ENCODE results near the gene CDKN1C.

Gene CDKN1C

GRCh38 chr11:2927121-2927800 is 41.7 kb upstream of the CDKN1C start:
- DNase-seq (ENCODE audit: low spot score) (peak; percentile 32), ATAC-seq (ENCODE audit: low read depth) (no peak)
- Histone ChIP-seq H3K4me3 (ENCODE audit: severe bottlenecking) (peak overlapping the region; percentile 78), H3K4me1 (ENCODE audit: insufficient read depth, poor library complexity, severe bottlenecking) (peaks cover 2% of the 10 kb centered on the region), H3K27ac (ENCODE audit: poor library complexity, severe bottlenecking) (peak overlapping the region; percentile 93), H3K27me3 (ENCODE audit: insufficient read depth, poor library complexity, severe bottlenecking) (no peaks in the 10 kb centered on the region), H3K36me3 (ENCODE audit: low read depth) (peaks cover 22% of the 10 kb centered on the region), H3K9me3 (ENCODE audit: severe bottlenecking) (no peaks in the 10 kb centered on the region)
- TF ChIP-seq CTCF (IDR thresholded peaks at IDR 0.05; ENCODE audit: poor library complexity, severe bottlenecking) = no peak

- Histone ChIP-seq H3K4me3 (ENCODE audit: severe bottlenecking) (no peak overlapping the region), H3K9me3 (ENCODE audit: severe bottlenecking) (no peaks in the 10 kb centered on the region), H3K36me3 (ENCODE audit: low read depth) (peaks cover 22% of the 10 kb centered on the region), H3K27ac (ENCODE audit: poor library complexity, severe bottlenecking) (peak overlapping the region; percentile 93), H3K27me3 (ENCODE audit: insufficient read depth, poor library complexity, severe bottlenecking) (no peaks in the 10 kb centered on the region), H3K4me1 (ENCODE audit: insufficient read depth, poor library complexity, severe bottlenecking) (peaks cover 2% of the 10 kb centered on the region)
- ATAC-seq (ENCODE audit: low read depth) (no peak), DNase-seq (ENCODE audit: low spot score) (no peak)
- TF ChIP-seq CTCF (IDR thresholded peaks at IDR 0.05; ENCODE audit: poor library complexity, severe bottlenecking) = no peak
Measured at GRCh38 chr11:2926611-2927051, 41.1 kb upstream of the CDKN1C start.

- Histone ChIP-seq H3K4me3 (ENCODE audit: severe bottlenecking) (no peak overlapping the region), H3K36me3 (ENCODE audit: low read depth) (peaks cover 22% of the 10 kb centered on the region), H3K27me3 (ENCODE audit: insufficient read depth, poor library complexity, severe bottlenecking) (no peaks in the 10 kb centered on the region), H3K4me1 (ENCODE audit: insufficient read depth, poor library complexity, severe bottlenecking) (peaks cover 2% of the 10 kb centered on the region), H3K27ac (ENCODE audit: poor library complexity, severe bottlenecking) (no peak overlapping the region), H3K9me3 (ENCODE audit: severe bottlenecking) (no peaks in the 10 kb centered on the region)
- DNase-seq (ENCODE audit: low spot score) (no peak), ATAC-seq (ENCODE audit: low read depth) (no peak)
- TF ChIP-seq CTCF (IDR thresholded peaks at IDR 0.05; ENCODE audit: poor library complexity, severe bottlenecking) = no peak
Measured at GRCh38 chr11:2924821-2925675, 39.5 kb upstream of the CDKN1C start.

- peaks cover 2% of the 10 kb centered on the region for H3K4me1 ChIP-seq (ENCODE audit: insufficient read depth, poor library complexity, severe bottlenecking)
- DNase-seq (ENCODE audit: low spot score) (no peak), ATAC-seq (ENCODE audit: low read depth) (peak; percentile 6; the same call in 2 of the 3 replicates)
- no peak overlapping the region for H3K4me3 ChIP-seq (ENCODE audit: severe bottlenecking)
- no peak overlapping the region for H3K27ac ChIP-seq (ENCODE audit: poor library complexity, severe bottlenecking)
- no peak for TF ChIP-seq CTCF (IDR thresholded peaks at IDR 0.05; ENCODE audit: poor library complexity, severe bottlenecking)
- no peaks in the 10 kb centered on the region for H3K27me3 ChIP-seq (ENCODE audit: insufficient read depth, poor library complexity, severe bottlenecking)
- H3K36me3 ChIP-seq (ENCODE audit: low read depth) = peaks cover 22% of the 10 kb centered on the region
- H3K9me3 ChIP-seq (ENCODE audit: severe bottlenecking) = no peaks in the 10 kb centered on the region
Measured at GRCh38 chr11:2924381-2924780, 38.8 kb upstream of the CDKN1C start.
